Muscle of leg (tissue), 11 donors: ENCODE data around the gene CAV2. TPM values are rescaled to one million over a fixed set of nuclear protein-coding genes. Genes with fewer than 3 reads are reported as not detected.

Source experiments
- DNase-seq: peaks from one replicate; pipeline ENCODE4 v3.0.0; 2013
- H3K27ac ChIP-seq: one replicate; pipeline ENCODE4 v1.5.1; 2013; ENCODE audit warnings: mild to moderate bottlenecking, low read length, control low read depth
- H3K27me3 ChIP-seq: one replicate; pipeline ENCODE4 v1.6.1; 2013; ENCODE audit warnings: low read length; ENCODE audit not compliant: control insufficient read depth, insufficient read depth
- H3K36me3 ChIP-seq: one replicate; pipeline ENCODE4 v1.6.1; 2013; ENCODE audit warnings: low read length; ENCODE audit not compliant: control insufficient read depth, insufficient read depth
- H3K4me1 ChIP-seq: one replicate; pipeline ENCODE4 v1.6.1; 2013; ENCODE audit warnings: low read length; ENCODE audit not compliant: control insufficient read depth, insufficient read depth
- H3K4me3 ChIP-seq: one replicate; pipeline ENCODE4 v1.5.1; 2013; ENCODE audit warnings: low read length, control low read depth
- H3K9me3 ChIP-seq: replicated peaks from 2 replicates; pipeline ENCODE4 v1.6.1; 2013; ENCODE audit warnings: low read depth, low read length; ENCODE audit not compliant: control insufficient read depth
- WGBS: methylation state at CpG from one replicate; pipeline ENCODE4 v1.1.5; 2013; ENCODE audit warnings: missing lambda C conversion rate; ENCODE audit not compliant: insufficient coverage; 5-methylcytosine and 5-hydroxymethylcytosine counted together
- polyA plus RNA-seq, 8 donors: library from polyadenylated mRNA; unstranded; fragments of 120-200 nt; gene quantifications; one replicate each; pipeline versions ENCODE4 v1.2.1 to v1.2.3, GENCODE V29; 2013; ENCODE audit warnings: inconsistent platforms in 1 of 8, low replicate concordance in 1 of 8; ENCODE audit not compliant: insufficient read length in 8 of 8, insufficient read depth in 1 of 8
- total RNA-seq: library from RNA; stranded (reverse); fragments of 120-200 nt; gene quantifications from one replicate; pipeline ENCODE4 v1.2.4, GENCODE V29; 2013

The CAV2 gene
- total and polyA plus RNA-seq, 9 donors = 33.6 to 50.3 (median 39.3) TPM

- 100% methylated on average over 2 of the region's 2 CpGs for WGBS
- peaks cover 6% of the 10 kb centered on the region for H3K4me1 ChIP-seq
- DNase-seq = no peak
- no peak overlapping the region for H3K27ac ChIP-seq
- no peaks in the 10 kb centered on the region for H3K27me3 ChIP-seq
- no peaks in the 10 kb centered on the region for H3K36me3 ChIP-seq
- no peaks in the 10 kb centered on the region for H3K9me3 ChIP-seq
- no peak overlapping the region for H3K4me3 ChIP-seq
These were observed 5.7 kb downstream of the CAV2 start for GRCh38 chr7:116505278-116505677.

GRCh38 chr7:116505823-116506222 is 6.3 kb downstream of the CAV2 start:
- H3K27ac ChIP-seq = no peak overlapping the region
- no peaks in the 10 kb centered on the region for H3K9me3 ChIP-seq
- no peaks in the 10 kb centered on the region for H3K36me3 ChIP-seq
- no peak overlapping the region for H3K4me3 ChIP-seq
- DNase-seq = no peak
- H3K4me1 ChIP-seq = peaks cover under 1% of the 10 kb centered on the region
- WGBS = 80% methylated on average over 2 of the region's 3 CpGs
- H3K27me3 ChIP-seq = no peaks in the 10 kb centered on the region

GRCh38 chr7:116509982-116510579 is 10.5 kb downstream of the CAV2 start:
- Histone ChIP-seq H3K4me3 (no peak overlapping the region), H3K9me3 (no peaks in the 10 kb centered on the region), H3K27ac (no peak overlapping the region), H3K36me3 (no peaks in the 10 kb centered on the region), H3K27me3 (no peaks in the 10 kb centered on the region), H3K4me1 (no peaks in the 10 kb centered on the region)
- WGBS = 93% methylated on average over 4 of the region's 7 CpGs
- no peak for DNase-seq

GRCh38 chr7:116510795-116511194 is 11.3 kb downstream of the CAV2 start:
- H3K4me3 ChIP-seq = no peak overlapping the region
- H3K9me3 ChIP-seq = no peaks in the 10 kb centered on the region

GRCh38 chr7:116511552-116512519 is 12.3 kb downstream of the CAV2 start:
- no peaks in the 10 kb centered on the region for H3K36me3 ChIP-seq
- H3K4me1 ChIP-seq = no peaks in the 10 kb centered on the region
- H3K9me3 ChIP-seq = no peaks in the 10 kb centered on the region
- H3K4me3 ChIP-seq = peak overlapping the region; percentile 11
- DNase-seq = peak; percentile 54
- 83% methylated on average over 7 of the region's 12 CpGs for WGBS
- H3K27ac ChIP-seq = peak overlapping the region; percentile 67
- H3K27me3 ChIP-seq = no peaks in the 10 kb centered on the region

More at GRCh38 chr7:116510795-116511194, 11.3 kb downstream of the CAV2 start:
- Histone ChIP-seq H3K36me3 (no peaks in the 10 kb centered on the region), H3K27me3 (no peaks in the 10 kb centered on the region), H3K27ac (no peak overlapping the region), H3K4me1 (no peaks in the 10 kb centered on the region)
- no peak for DNase-seq

- WGBS = 76% methylated on average over 2 of the region's 4 CpGs
- Histone ChIP-seq H3K9me3 (no peaks in the 10 kb centered on the region), H3K4me3 (no peak overlapping the region), H3K27me3 (no peaks in the 10 kb centered on the region), H3K27ac (peak overlapping the region; percentile 67), H3K36me3 (no peaks in the 10 kb centered on the region), H3K4me1 (no peaks in the 10 kb centered on the region)
- DNase-seq = no peak
These were observed 13.1 kb downstream of the CAV2 start for GRCh38 chr7:116512520-116513188.

GRCh38 chr7:116515584-116515983 is 16.0 kb downstream of the CAV2 start:
- Histone ChIP-seq H3K36me3 (no peaks in the 10 kb centered on the region), H3K27ac (no peak overlapping the region), H3K27me3 (no peaks in the 10 kb centered on the region), H3K4me3 (no peak overlapping the region), H3K9me3 (no peaks in the 10 kb centered on the region), H3K4me1 (no peaks in the 10 kb centered on the region)
- DNase-seq = no peak

GRCh38 chr7:116516324-116516723 is 16.8 kb downstream of the CAV2 start:
- no peaks in the 10 kb centered on the region for H3K36me3 ChIP-seq

GRCh38 chr7:116517626-116518025 is 18.1 kb downstream of the CAV2 start:
- WGBS = no CpG with 5 or more reads among the region's 1 CpG
- DNase-seq = no peak
- H3K4me3 ChIP-seq = no peak overlapping the region
- no peak overlapping the region for H3K27ac ChIP-seq
- no peaks in the 10 kb centered on the region for H3K36me3 ChIP-seq
- H3K27me3 ChIP-seq = no peaks in the 10 kb centered on the region
- H3K4me1 ChIP-seq = no peaks in the 10 kb centered on the region
- H3K9me3 ChIP-seq = no peaks in the 10 kb centered on the region

More at GRCh38 chr7:116516324-116516723, 16.8 kb downstream of the CAV2 start:
- H3K9me3 ChIP-seq = no peaks in the 10 kb centered on the region
- no peak for DNase-seq
- no peaks in the 10 kb centered on the region for H3K4me1 ChIP-seq
- H3K27me3 ChIP-seq = no peaks in the 10 kb centered on the region
- H3K4me3 ChIP-seq = no peak overlapping the region
- no peak overlapping the region for H3K27ac ChIP-seq

GRCh38 chr7:116518961-116519360 is 19.4 kb downstream of the CAV2 start:
- Histone ChIP-seq H3K36me3 (no peaks in the 10 kb centered on the region), H3K27ac (no peak overlapping the region), H3K4me3 (no peak overlapping the region), H3K27me3 (no peaks in the 10 kb centered on the region), H3K9me3 (no peaks in the 10 kb centered on the region), H3K4me1 (no peaks in the 10 kb centered on the region)
- no peak for DNase-seq
